HEK293T (cell line): ENCODE results near the gene RRBP1.

Source experiments
- ARNT ChIP-seq: fragments of 450-650 bp; IDR thresholded peaks from 2 replicates; pipeline ENCODE4 v1.6.1; 2017; ENCODE audit warnings: mild to moderate bottlenecking
- BHLHE40 ChIP-seq: fragments of 450-650 bp; IDR thresholded peaks from 2 replicates; pipeline ENCODE4 v1.6.1; 2016; ENCODE audit warnings: mild to moderate bottlenecking, moderate library complexity, borderline replicate concordance
- CTBP1 ChIP-seq: fragments of 450-650 bp; IDR thresholded peaks from 2 replicates; pipeline ENCODE4 v1.6.1; 2016; ENCODE audit warnings: borderline replicate concordance
- FOXA1 ChIP-seq: fragments of 450-650 bp; IDR thresholded peaks from 2 replicates; pipeline ENCODE4 v1.6.1; 2016; ENCODE audit warnings: mild to moderate bottlenecking
- FOXM1 ChIP-seq: fragments of 450-650 bp; IDR thresholded peaks from 2 replicates; pipeline ENCODE4 v1.6.1; 2017; ENCODE audit warnings: mild to moderate bottlenecking, borderline replicate concordance
- L3MBTL2 ChIP-seq: fragments of 450-650 bp; conservative IDR thresholded peaks from 2 replicates; pipeline ENCODE4 v1.6.1; 2016; ENCODE audit warnings: mild to moderate bottlenecking
- NFRKB ChIP-seq: fragments of 450-650 bp; IDR thresholded peaks from 2 replicates; pipeline ENCODE4 v1.6.1; 2016; ENCODE audit warnings: mild to moderate bottlenecking, moderate library complexity
- SP1 ChIP-seq: fragments of 450-650 bp; IDR thresholded peaks from 2 replicates; pipeline ENCODE4 v1.6.1; 2017
- SUZ12 ChIP-seq: fragments of 450-650 bp; IDR thresholded peaks from 2 replicates; pipeline ENCODE4 v1.6.1; 2016; ENCODE audit warnings: mild to moderate bottlenecking
- ZNF384 ChIP-seq: fragments of 450-650 bp; IDR thresholded peaks from 2 replicates; pipeline ENCODE4 v1.6.1; 2016

GRCh38 chr20:17668432-17668831, 13.6 kb downstream of the RRBP1 start:
- TF ChIP-seq CTBP1 = no peak
- TF ChIP-seq FOXM1 = no peak
- no peak for TF ChIP-seq BHLHE40
- TF ChIP-seq ZNF384 = no peak
- no peak for TF ChIP-seq SP1
- no peak for TF ChIP-seq L3MBTL2
- no peak for TF ChIP-seq SUZ12
- no peak for TF ChIP-seq ARNT
- no peak for TF ChIP-seq NFRKB
- TF ChIP-seq FOXA1 = no peak
